Gastrocnemius medialis (tissue), 4 donors: ENCODE results near the gene CLTRN. TPM values are rescaled to one million over a fixed set of nuclear protein-coding genes. Genes with fewer than 3 reads are reported as not detected.
A peak's percentile ranks its signal among the peaks of the same experiment; 100 is the strongest.

Experiments used
- ATAC-seq, 2 donors: fragments of 150-250 bp; one replicate each; pipeline ENCODE4 v1.9.1; 2016
- DNase-seq, 2 donors: peaks; one replicate each; pipeline ENCODE4 v3.0.0-alpha.2; 2019
- H3K27ac ChIP-seq, 4 donors: fragments of 200-600 bp; sonication (generic); 1 replicate in 1 of 4; 2 replicates in 3 of 4; pipeline ENCODE4 v1.5.1; 2016 to 2018; ENCODE audit warnings: mild to moderate bottlenecking in 2 of 4, moderate library complexity in 1 of 4
- H3K27me3 ChIP-seq, 3 donors: fragments of 200-600 bp; sonication (generic) in 2 of 3; 1 replicate in 1 of 3; 2 replicates in 2 of 3; pipeline versions ENCODE4 v1.5.1 to v1.6.0; 2016 to 2019; ENCODE audit warnings: mild to moderate bottlenecking in 1 of 3, moderate library complexity in 1 of 3
- H3K36me3 ChIP-seq, 2 donors: fragments of 200-600 bp; sonication (generic) in 1 of 2; one replicate each; pipeline ENCODE4 v1.5.1; 2017 to 2018
- H3K4me1 ChIP-seq, 2 donors: fragments of 200-600 bp; sonication (generic) in 1 of 2; one replicate each; pipeline ENCODE4 v1.5.1; 2016 to 2017; ENCODE audit warnings: mild to moderate bottlenecking in 2 of 2
- H3K4me3 ChIP-seq, 4 donors: fragments of 200-600 bp; sonication (generic) in 3 of 4; 1 replicate in 1 of 4; 2 replicates in 3 of 4; pipeline ENCODE4 v1.5.1; 2016 to 2019; ENCODE audit warnings: mild to moderate bottlenecking in 2 of 4
- H3K9me3 ChIP-seq, 3 donors: fragments of 200-600 bp; sonication (generic) in 2 of 3; 1 replicate in 1 of 3; 2 replicates in 2 of 3; pipeline ENCODE4 v1.5.1; 2016 to 2019
- POLR2A ChIP-seq, 2 donors: fragments of 450-650 bp; IDR thresholded peaks; one replicate each; pipeline ENCODE4 v1.6.1; 2017; ENCODE audit warnings: antibody characterized with exemption in 2 of 2, mild to moderate bottlenecking in 2 of 2, moderate library complexity in 2 of 2
- in situ Hi-C, 4 donors: fragments of 200-750 bp; cut with MboI; loops; one replicate each; pipeline versions ENCODE4 v1.15.0 to v1.8.0; 2017; ENCODE audit warnings: low sequenced_read_pairs in 4 of 4
- intact Hi-C: fragments of 100-400 bp; cut with DNase I; formaldehyde crosslinking; loops from one replicate; pipeline ENCODE4 v1.15.1; 2023; ENCODE audit warnings: low total_unique reads
- total RNA-seq, 4 donors: library from RNA; depleted of rRNA; stranded (reverse); fragments of >200 nt; gene quantifications; one replicate each; pipeline versions ENCODE4 v1.1.0 to v1.2.3, GENCODE V29; 2016
- TF ChIP-seq, protein P1 (sequence below), 5 experiments: fragments of 450-650 bp in 3 of 5; fragments of 200-600 bp in 2 of 5; sonication (generic) in 2 of 5; IDR thresholded peaks in 4 of 5; conservative IDR thresholded peaks in 1 of 5; 1 replicate in 4 of 5; 2 replicates in 1 of 5; pipeline ENCODE4 v1.5.1; 2016 to 2019; ENCODE audit warnings: antibody characterized with exemption in 5 of 5, mild to moderate bottlenecking in 3 of 5, moderate library complexity in 3 of 5

The CLTRN gene
- total RNA-seq, 4 donors from 2014 or later: 0.26 TPM; not detected in 3

DNA sequence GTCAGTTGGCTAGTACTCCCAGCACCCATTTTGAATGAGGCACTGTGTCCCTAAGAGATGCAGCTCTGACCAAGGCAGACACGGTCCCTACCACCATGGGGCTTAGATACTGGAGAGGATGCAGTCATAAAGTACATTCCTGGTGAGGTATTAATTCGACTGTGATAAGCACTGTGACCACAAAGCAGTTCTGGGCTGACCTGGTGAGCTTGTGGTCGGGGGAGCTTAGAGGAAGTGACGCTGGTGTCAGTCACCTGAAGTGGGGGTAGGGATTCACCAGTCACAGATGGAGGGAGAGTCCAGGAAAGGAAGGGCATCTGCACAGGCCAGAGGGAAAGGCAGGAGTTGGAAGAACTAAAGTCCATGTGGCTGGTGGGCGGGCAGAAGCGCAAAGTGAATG lies 15.8 kb upstream of the CLTRN start:
- Histone ChIP-seq H3K4me1 (peaks cover 6 to 14% of the 10 kb centered on the region in 2 donors), H3K27me3 (no peaks in the 10 kb centered on the region), H3K9me3 (no peaks in the 10 kb centered on the region), H3K36me3 (no peaks in the 10 kb centered on the region), H3K27ac (no peak overlapping the region), H3K4me3 (no peak overlapping the region)
- in situ Hi-C loops: loop anchor here in 2 of 4 donors (25.0 kb wide), 1 partner anchor 1032 kb away; the partner anchor contains the start of genes CTPS2 (in 2 of the 2) and SYAP1 (in 2 of the 2)
- TF ChIP-seq, protein P1, sequence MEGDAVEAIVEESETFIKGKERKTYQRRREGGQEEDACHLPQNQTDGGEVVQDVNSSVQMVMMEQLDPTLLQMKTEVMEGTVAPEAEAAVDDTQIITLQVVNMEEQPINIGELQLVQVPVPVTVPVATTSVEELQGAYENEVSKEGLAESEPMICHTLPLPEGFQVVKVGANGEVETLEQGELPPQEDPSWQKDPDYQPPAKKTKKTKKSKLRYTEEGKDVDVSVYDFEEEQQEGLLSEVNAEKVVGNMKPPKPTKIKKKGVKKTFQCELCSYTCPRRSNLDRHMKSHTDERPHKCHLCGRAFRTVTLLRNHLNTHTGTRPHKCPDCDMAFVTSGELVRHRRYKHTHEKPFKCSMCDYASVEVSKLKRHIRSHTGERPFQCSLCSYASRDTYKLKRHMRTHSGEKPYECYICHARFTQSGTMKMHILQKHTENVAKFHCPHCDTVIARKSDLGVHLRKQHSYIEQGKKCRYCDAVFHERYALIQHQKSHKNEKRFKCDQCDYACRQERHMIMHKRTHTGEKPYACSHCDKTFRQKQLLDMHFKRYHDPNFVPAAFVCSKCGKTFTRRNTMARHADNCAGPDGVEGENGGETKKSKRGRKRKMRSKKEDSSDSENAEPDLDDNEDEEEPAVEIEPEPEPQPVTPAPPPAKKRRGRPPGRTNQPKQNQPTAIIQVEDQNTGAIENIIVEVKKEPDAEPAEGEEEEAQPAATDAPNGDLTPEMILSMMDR (IDR thresholded peaks at IDR 0.05 in 4 of 5, conservative IDR thresholded peaks at IDR 0.05 in 1 of 5): no peak
- TF ChIP-seq POLR2A (IDR thresholded peaks at IDR 0.05): no peak
- ATAC-seq (no peak), DNase-seq (no peak)
- intact Hi-C loops: loop anchor here (10.0 kb wide), 1 partner anchor 1014 kb away; no protein-coding TSS in a partner anchor

DNA sequence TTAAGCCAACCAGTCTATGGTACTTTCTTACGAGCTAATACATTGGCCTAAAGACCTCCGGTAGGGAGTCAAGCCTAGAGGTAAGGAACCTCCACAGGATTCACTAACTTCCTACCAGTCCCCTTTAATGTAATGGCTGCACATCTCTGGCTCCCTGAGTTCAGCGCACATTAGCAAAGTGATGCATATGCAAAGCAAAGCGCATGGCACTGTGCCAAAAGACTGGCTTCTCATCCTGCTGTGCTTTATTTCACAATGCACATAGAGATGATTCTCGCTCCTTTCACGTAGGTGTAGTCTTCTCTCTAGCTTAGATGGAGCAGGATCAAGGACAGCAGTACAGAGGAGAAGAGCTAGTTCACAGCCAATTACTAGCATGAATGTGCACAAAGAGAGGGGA lies 14.6 kb upstream of the CLTRN start:
- in situ Hi-C loops: loop anchor here in 2 of 4 donors (10.0 to 25.0 kb wide), 2 partner anchors 184 to 1033 kb away; partner anchors contain the start of genes CTPS2 (in 2 of the 2), SYAP1 (in 2 of the 2) and PIR (in 1 of the 2)
- TF ChIP-seq POLR2A (IDR thresholded peaks at IDR 0.05): no peak
- TF ChIP-seq, protein P1 (IDR thresholded peaks at IDR 0.05 in 4 of 5, conservative IDR thresholded peaks at IDR 0.05 in 1 of 5): no peak
- Histone ChIP-seq H3K27me3 (no peaks in the 10 kb centered on the region), H3K27ac (no peak overlapping the region), H3K4me1 (peaks cover 6 to 18% of the 10 kb centered on the region in 2 donors), H3K36me3 (no peaks in the 10 kb centered on the region), H3K4me3 (no peak overlapping the region), H3K9me3 (no peaks in the 10 kb centered on the region)
- intact Hi-C loops: loop anchor here (5.0 to 10.0 kb wide), 3 partner anchors 58 to 1036 kb away; partner anchors contain the start of genes CA5B, CTPS2, PIR and SYAP1
- no peak for DNase-seq
- no peak for ATAC-seq

DNA sequence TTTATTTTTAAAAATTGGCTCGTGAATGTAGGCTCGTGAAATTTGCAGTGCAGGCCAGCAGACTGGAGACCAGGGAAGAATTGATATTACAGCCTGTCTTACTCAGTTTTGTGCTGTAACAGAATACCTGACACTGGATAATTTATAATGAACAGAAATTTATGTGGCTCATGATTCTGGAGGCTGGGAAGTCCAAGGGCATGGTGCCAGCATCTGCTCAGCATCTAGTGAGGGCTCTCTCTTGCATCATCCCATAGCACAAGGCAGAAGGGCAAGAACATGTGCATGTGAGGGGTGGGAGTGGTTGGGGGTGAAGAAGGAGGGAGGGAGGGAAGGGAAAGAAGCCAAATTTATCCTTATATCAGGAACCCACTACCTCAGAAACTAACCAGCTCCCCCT lies 13.7 kb upstream of the CLTRN start:
- H3K9me3 ChIP-seq: no peaks in the 10 kb centered on the region
- TF ChIP-seq, protein P1 (IDR thresholded peaks at IDR 0.05 in 4 of 5, conservative IDR thresholded peaks at IDR 0.05 in 1 of 5): no peak
- no peak for TF ChIP-seq POLR2A (IDR thresholded peaks at IDR 0.05)
- no peak for ATAC-seq
- no peak overlapping the region for H3K27ac ChIP-seq
- peaks cover 9 to 21% of the 10 kb centered on the region in 2 donors for H3K4me1 ChIP-seq
- DNase-seq: no peak
- no peaks in the 10 kb centered on the region for H3K36me3 ChIP-seq
- intact Hi-C loops (loop anchor here (5.0 to 10.0 kb wide), 3 partner anchors 59 to 1036 kb away; partner anchors contain the start of genes CA5B, CTPS2, PIR and SYAP1), in situ Hi-C loops (loop anchor here in 2 of 4 donors (10.0 to 25.0 kb wide), 2 partner anchors 184 to 1034 kb away; partner anchors contain the start of genes CTPS2 (in 2 of the 2), SYAP1 (in 2 of the 2) and PIR (in 1 of the 2))
- H3K27me3 ChIP-seq: no peaks in the 10 kb centered on the region
- no peak overlapping the region for H3K4me3 ChIP-seq

DNA sequence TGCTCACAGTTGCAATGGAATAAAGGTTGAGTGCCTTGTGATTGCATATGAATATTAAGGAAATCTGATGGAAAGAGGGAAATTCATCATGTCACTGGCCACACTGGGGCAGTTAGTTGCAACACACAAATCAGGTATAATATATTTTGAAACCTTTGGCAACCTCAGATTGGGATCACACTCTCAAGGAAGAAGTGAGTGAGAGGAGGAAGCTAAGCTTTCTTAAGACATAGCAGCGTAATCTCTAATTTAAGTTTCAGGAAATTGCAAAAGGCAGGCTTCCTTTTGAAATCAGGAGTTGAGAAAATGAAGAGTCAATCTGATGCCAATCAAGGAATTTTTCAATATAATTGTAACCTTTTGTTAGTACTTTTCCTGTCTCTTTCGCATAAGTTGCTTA lies 12.3 kb upstream of the CLTRN start:
- H3K4me3 ChIP-seq: no peak overlapping the region
- intact Hi-C loops: loop anchor here (5.0 to 10.0 kb wide), 3 partner anchors 60 to 1038 kb away; partner anchors contain the start of genes CA5B, CTPS2, PIR and SYAP1
- H3K27ac ChIP-seq: peak overlapping the region in 1 of 4 donors; percentile 94

More for the DNA sequence above, 12.3 kb upstream of the CLTRN start:
- DNase-seq: no peak
- TF ChIP-seq, protein P1 (IDR thresholded peaks at IDR 0.05 in 4 of 5, conservative IDR thresholded peaks at IDR 0.05 in 1 of 5): no peak
- TF ChIP-seq POLR2A (IDR thresholded peaks at IDR 0.05): no peak
- Histone ChIP-seq H3K9me3 (no peaks in the 10 kb centered on the region), H3K36me3 (no peaks in the 10 kb centered on the region), H3K27me3 (no peaks in the 10 kb centered on the region), H3K4me1 (peaks cover 9 to 21% of the 10 kb centered on the region in 2 donors)
- in situ Hi-C loops: loop anchor here in 2 of 4 donors (10.0 to 25.0 kb wide), 2 partner anchors 182 to 1035 kb away; partner anchors contain the start of genes CTPS2 (in 2 of the 2), SYAP1 (in 2 of the 2) and PIR (in 1 of the 2)
- ATAC-seq: no peak
